Activated T-helper 2 cell treated with anti-CD3 and anti-CD28 coated beads, Interferon-gamma antibody, Interleukin-2, Interleukin-4, amounts not matched to agents 10 μg/mL and 5 μg/mL and 100 μg/mL, durations not matched to agents 14 hours and 24 hours and 36 hours (primary cell): ENCODE data around the gene MNT. TPM values are rescaled to one million over a fixed set of nuclear protein-coding genes. Genes with fewer than 3 reads are reported as not detected.

Source experiments
- DNase-seq: peaks from one replicate; pipeline ENCODE4 v3.0.0; 2021; ENCODE audit warnings: low spot score
- H3K27ac Mint-ChIP-seq: one replicate; pipeline ENCODE4 v1.8.0; 2021; ENCODE audit warnings: mixed read lengths
- H3K27me3 Mint-ChIP-seq: one replicate; pipeline ENCODE4 v1.8.0; 2021; ENCODE audit warnings: low read depth, mixed read lengths
- H3K36me3 Mint-ChIP-seq: one replicate; pipeline ENCODE4 v1.8.0; 2021; ENCODE audit warnings: low read depth, mixed read lengths
- H3K4me1 Mint-ChIP-seq: one replicate; pipeline ENCODE4 v1.8.0; 2021; ENCODE audit warnings: low read depth, mixed read lengths
- H3K4me3 Mint-ChIP-seq: one replicate; pipeline ENCODE4 v1.8.0; 2021; ENCODE audit warnings: low read depth, mild to moderate bottlenecking, moderate library complexity, mixed read lengths
- H3K9me3 Mint-ChIP-seq: one replicate; pipeline ENCODE4 v1.8.0; 2021; ENCODE audit warnings: mixed read lengths
- intact Hi-C: fragments of 100-400 bp; cut with micrococcal nuclease; formaldehyde crosslinking; loops from one replicate; pipeline ENCODE4 v1.15.1; 2023
- total RNA-seq: library from RNA; stranded (reverse); gene quantifications from 2 replicates; pipeline ENCODE4 v1.2.3, GENCODE V29; 2022

MNT gene
- total RNA-seq, 1 donor from 2014 or later = 30.4 TPM

GRCh38 chr17:2379489-2380225 is 21.2 kb downstream of the MNT start:
- no peaks in the 10 kb centered on the region for H3K9me3 Mint-ChIP-seq
- peaks cover 7% of the 10 kb centered on the region for H3K36me3 Mint-ChIP-seq
- H3K27me3 Mint-ChIP-seq = no peaks in the 10 kb centered on the region
- no peaks in the 10 kb centered on the region for H3K4me1 Mint-ChIP-seq
- no peak for DNase-seq
- no peak overlapping the region for H3K4me3 Mint-ChIP-seq
- H3K27ac Mint-ChIP-seq = no peak overlapping the region
- intact Hi-C loops = no loop called here

GRCh38 chr17:2378905-2379304 is 22.0 kb downstream of the MNT start:
- no peaks in the 10 kb centered on the region for H3K27me3 Mint-ChIP-seq
- no peak overlapping the region for H3K27ac Mint-ChIP-seq
- intact Hi-C loops = no loop called here
- H3K36me3 Mint-ChIP-seq = peaks cover 7% of the 10 kb centered on the region
- DNase-seq = no peak
- no peak overlapping the region for H3K4me3 Mint-ChIP-seq
- no peaks in the 10 kb centered on the region for H3K4me1 Mint-ChIP-seq
- H3K9me3 Mint-ChIP-seq = no peaks in the 10 kb centered on the region

GRCh38 chr17:2377659-2378058 is 23.2 kb downstream of the MNT start:
- DNase-seq = no peak
- H3K9me3 Mint-ChIP-seq = no peaks in the 10 kb centered on the region
- intact Hi-C loops = no loop called here

GRCh38 chr17:2376107-2376506 is 24.8 kb downstream of the MNT start:
- no peaks in the 10 kb centered on the region for H3K4me1 Mint-ChIP-seq
- intact Hi-C loops = no loop called here

More at GRCh38 chr17:2377659-2378058, 23.2 kb downstream of the MNT start:
- no peak overlapping the region for H3K4me3 Mint-ChIP-seq
- H3K27ac Mint-ChIP-seq = no peak overlapping the region
- H3K36me3 Mint-ChIP-seq = peaks cover 7% of the 10 kb centered on the region
- no peaks in the 10 kb centered on the region for H3K27me3 Mint-ChIP-seq
- no peaks in the 10 kb centered on the region for H3K4me1 Mint-ChIP-seq

GRCh38 chr17:2375406-2375805 is 25.5 kb downstream of the MNT start:
- Mint-ChIP-seq H3K4me1 (no peaks in the 10 kb centered on the region), H3K27me3 (no peaks in the 10 kb centered on the region), H3K4me3 (no peak overlapping the region), H3K27ac (no peak overlapping the region), H3K9me3 (no peaks in the 10 kb centered on the region), H3K36me3 (peaks cover 7% of the 10 kb centered on the region)
- no peak for DNase-seq
- intact Hi-C loops = no loop called here

More at GRCh38 chr17:2376107-2376506, 24.8 kb downstream of the MNT start:
- Mint-ChIP-seq H3K27ac (no peak overlapping the region), H3K4me3 (no peak overlapping the region), H3K27me3 (no peaks in the 10 kb centered on the region), H3K36me3 (peaks cover 7% of the 10 kb centered on the region), H3K9me3 (no peaks in the 10 kb centered on the region)
- DNase-seq = no peak

- intact Hi-C loops = no loop called here
- DNase-seq = no peak
- Mint-ChIP-seq H3K36me3 (peaks cover 7% of the 10 kb centered on the region), H3K4me3 (no peak overlapping the region), H3K27ac (no peak overlapping the region), H3K9me3 (no peaks in the 10 kb centered on the region), H3K4me1 (no peaks in the 10 kb centered on the region), H3K27me3 (no peaks in the 10 kb centered on the region)
Measured at GRCh38 chr17:2374549-2375285, 26.1 kb downstream of the MNT start.

- Mint-ChIP-seq H3K4me1 (no peaks in the 10 kb centered on the region), H3K4me3 (no peak overlapping the region), H3K27ac (no peak overlapping the region), H3K27me3 (no peaks in the 10 kb centered on the region), H3K9me3 (no peaks in the 10 kb centered on the region), H3K36me3 (peaks cover 7% of the 10 kb centered on the region)
- no peak for DNase-seq
- intact Hi-C loops = no loop called here
Measured at GRCh38 chr17:2373179-2373578, 27.7 kb downstream of the MNT start.

- Mint-ChIP-seq H3K4me1 (no peaks in the 10 kb centered on the region), H3K36me3 (peaks cover 7% of the 10 kb centered on the region), H3K27ac (no peak overlapping the region), H3K9me3 (no peaks in the 10 kb centered on the region), H3K4me3 (no peak overlapping the region), H3K27me3 (no peaks in the 10 kb centered on the region)
- intact Hi-C loops = no loop called here
- DNase-seq = no peak
Measured at GRCh38 chr17:2372681-2373080, 28.2 kb downstream of the MNT start.

GRCh38 chr17:2372180-2372579 is 28.7 kb downstream of the MNT start:
- no peak for DNase-seq
- Mint-ChIP-seq H3K27ac (no peak overlapping the region), H3K4me1 (no peaks in the 10 kb centered on the region), H3K9me3 (no peaks in the 10 kb centered on the region), H3K4me3 (no peak overlapping the region), H3K36me3 (peaks cover 3% of the 10 kb centered on the region), H3K27me3 (no peaks in the 10 kb centered on the region)
- intact Hi-C loops = no loop called here

- no peak overlapping the region for H3K27ac Mint-ChIP-seq
- intact Hi-C loops = no loop called here
- H3K36me3 Mint-ChIP-seq = peaks cover 2% of the 10 kb centered on the region
- H3K27me3 Mint-ChIP-seq = no peaks in the 10 kb centered on the region
- no peak overlapping the region for H3K4me3 Mint-ChIP-seq
- DNase-seq = no peak
- no peaks in the 10 kb centered on the region for H3K9me3 Mint-ChIP-seq
- H3K4me1 Mint-ChIP-seq = no peaks in the 10 kb centered on the region
Measured at GRCh38 chr17:2371183-2372130, 29.4 kb downstream of the MNT start.

- Mint-ChIP-seq H3K4me1 (no peaks in the 10 kb centered on the region), H3K4me3 (no peak overlapping the region), H3K9me3 (no peaks in the 10 kb centered on the region), H3K36me3 (peaks cover 3% of the 10 kb centered on the region), H3K27me3 (no peaks in the 10 kb centered on the region), H3K27ac (no peak overlapping the region)
- intact Hi-C loops = no loop called here
- DNase-seq = no peak
Measured at GRCh38 chr17:2370211-2370589, 30.7 kb downstream of the MNT start.

GRCh38 chr17:2369551-2370210 is 31.2 kb downstream of the MNT start:
- intact Hi-C loops = no loop called here
- Mint-ChIP-seq H3K4me3 (no peak overlapping the region), H3K36me3 (peaks cover 3% of the 10 kb centered on the region), H3K27me3 (no peaks in the 10 kb centered on the region), H3K9me3 (no peaks in the 10 kb centered on the region), H3K27ac (no peak overlapping the region), H3K4me1 (no peaks in the 10 kb centered on the region)
- no peak for DNase-seq
